Bronchial epithelial cell (primary cell): ENCODE data around the gene SRRD. TPM values are rescaled to one million over a fixed set of nuclear protein-coding genes. Genes with fewer than 3 reads are reported as not detected.

Experiments
- DNase-seq: peaks from one replicate; pipeline ENCODE4 v3.0.0-alpha.2; 2010; ENCODE audit warnings: low read depth
- FAIRE-seq: peaks from 2 replicates; lab custom pipeline; 2011; peaks lifted over from hg19 to GRCh38; lab: Jason Lieb, UNC
- H3K27me3 ChIP-seq: 2 replicates; pipeline ENCODE4 v1.5.1; 2011; ENCODE audit warnings: low read length; ENCODE audit not compliant: control insufficient read depth, insufficient read depth
- H3K36me3 ChIP-seq: 2 replicates; pipeline ENCODE4 v1.5.1; 2011; ENCODE audit warnings: low read length; ENCODE audit not compliant: control insufficient read depth, insufficient read depth
- H3K4me3 ChIP-seq: 2 replicates; pipeline ENCODE4 v1.5.1; 2011; ENCODE audit warnings: mild to moderate bottlenecking, low read depth, low read length, control low read depth
- CTCF ChIP-seq: IDR thresholded peaks from 2 replicates; pipeline ENCODE4 v1.5.1; 2011; ENCODE audit warnings: mild to moderate bottlenecking, moderate library complexity, low read length, control low read depth, inconsistent platforms; ENCODE audit not compliant: insufficient read depth, severe bottlenecking
- total RNA-seq: library from RNA; depleted of rRNA; stranded (reverse); fragments of >200 nt; gene quantifications from 2 replicates; pipeline ENCODE4 v1.2.1, GENCODE V29; 2014

Gene SRRD
- total RNA-seq, 1 donor from 2014 or later = 26.6 TPM

DNA sequence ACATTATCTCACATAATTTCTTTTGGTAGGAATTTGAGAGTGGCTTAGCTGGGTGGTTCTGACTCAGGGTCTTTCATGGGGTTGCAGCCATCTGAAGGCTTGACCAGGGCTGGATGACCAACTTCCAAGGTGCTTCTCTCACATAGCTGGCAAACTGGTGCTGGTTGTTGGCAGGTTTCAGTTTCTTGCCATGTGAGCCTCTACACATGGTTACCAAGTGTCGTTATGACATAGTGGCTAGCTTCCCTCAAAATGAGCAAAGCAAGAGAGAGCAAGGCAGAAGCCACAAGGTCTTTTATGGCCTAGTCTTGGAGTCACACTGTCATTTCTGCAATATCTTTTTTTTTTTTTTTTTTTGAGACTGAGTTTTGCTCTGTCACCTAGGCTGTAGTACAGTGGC lies 32.8 kb downstream of the SRRD start:
- no peak for TF ChIP-seq CTCF
- DNase-seq (no peak), FAIRE-seq (no peak)
- H3K36me3 ChIP-seq = no peaks in the 10 kb centered on the region
- H3K4me3 ChIP-seq = no peak overlapping the region
- no peaks in the 10 kb centered on the region for H3K27me3 ChIP-seq

GRCh38 chr22:26517429-26517828 lies 33.8 kb downstream of the SRRD start:
- no peak for TF ChIP-seq CTCF
- no peak for FAIRE-seq
- Histone ChIP-seq H3K36me3 (no peaks in the 10 kb centered on the region), H3K4me3 (no peak overlapping the region), H3K27me3 (no peaks in the 10 kb centered on the region)
- DNase-seq = no peak

DNA sequence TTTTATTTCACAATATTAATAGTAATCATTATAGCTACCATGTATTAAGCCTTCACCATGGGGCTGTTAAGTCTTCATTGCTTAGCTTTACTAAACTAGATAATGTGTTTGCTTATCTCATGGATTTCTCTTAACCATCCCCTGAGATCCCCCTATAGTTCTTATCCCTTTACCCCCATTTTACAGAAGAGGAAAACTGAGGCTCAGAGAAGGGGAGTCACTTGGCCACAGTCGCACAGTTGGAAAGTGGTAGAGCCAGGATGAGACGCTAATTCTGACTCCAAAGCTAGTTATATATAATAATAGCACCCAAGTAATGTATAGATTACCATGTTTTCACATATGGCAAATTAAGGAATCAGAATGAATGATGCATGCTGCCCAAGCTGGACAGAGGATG lies 38.3 kb downstream of the SRRD start:
- Histone ChIP-seq H3K4me3 (no peak overlapping the region), H3K36me3 (peaks cover 3% of the 10 kb centered on the region), H3K27me3 (no peaks in the 10 kb centered on the region)
- no peak for TF ChIP-seq CTCF
- FAIRE-seq (no peak), DNase-seq (no peak)

GRCh38 chr22:26522592-26522991 lies 38.9 kb downstream of the SRRD start:
- DNase-seq (no peak), FAIRE-seq (no peak)
- no peaks in the 10 kb centered on the region for H3K27me3 ChIP-seq
- no peak for TF ChIP-seq CTCF
- no peak overlapping the region for H3K4me3 ChIP-seq
- H3K36me3 ChIP-seq = peaks cover 4% of the 10 kb centered on the region

DNA sequence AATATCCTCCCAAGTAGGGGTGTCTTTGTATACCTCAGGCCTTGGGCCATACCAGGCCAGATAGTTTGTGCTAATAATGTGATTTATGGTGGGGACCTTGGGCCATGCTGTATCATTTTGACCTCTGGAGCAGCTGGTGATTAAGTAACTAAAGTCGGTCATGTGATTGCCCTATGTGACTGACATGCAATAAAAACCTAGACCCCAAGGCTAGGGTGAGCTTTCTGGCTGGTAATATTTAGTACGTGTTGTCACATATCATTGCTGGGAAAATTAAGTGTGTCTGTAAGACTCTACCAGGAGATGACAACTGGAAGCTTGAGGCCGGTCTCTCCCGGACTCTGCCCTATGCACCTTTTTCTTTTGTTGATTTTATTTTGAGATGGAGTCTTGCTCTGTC lies 41.2 kb downstream of the SRRD start:
- no peaks in the 10 kb centered on the region for H3K27me3 ChIP-seq
- DNase-seq (no peak), FAIRE-seq (no peak)
- peaks cover 7% of the 10 kb centered on the region for H3K36me3 ChIP-seq
- no peak for TF ChIP-seq CTCF
- no peak overlapping the region for H3K4me3 ChIP-seq

DNA sequence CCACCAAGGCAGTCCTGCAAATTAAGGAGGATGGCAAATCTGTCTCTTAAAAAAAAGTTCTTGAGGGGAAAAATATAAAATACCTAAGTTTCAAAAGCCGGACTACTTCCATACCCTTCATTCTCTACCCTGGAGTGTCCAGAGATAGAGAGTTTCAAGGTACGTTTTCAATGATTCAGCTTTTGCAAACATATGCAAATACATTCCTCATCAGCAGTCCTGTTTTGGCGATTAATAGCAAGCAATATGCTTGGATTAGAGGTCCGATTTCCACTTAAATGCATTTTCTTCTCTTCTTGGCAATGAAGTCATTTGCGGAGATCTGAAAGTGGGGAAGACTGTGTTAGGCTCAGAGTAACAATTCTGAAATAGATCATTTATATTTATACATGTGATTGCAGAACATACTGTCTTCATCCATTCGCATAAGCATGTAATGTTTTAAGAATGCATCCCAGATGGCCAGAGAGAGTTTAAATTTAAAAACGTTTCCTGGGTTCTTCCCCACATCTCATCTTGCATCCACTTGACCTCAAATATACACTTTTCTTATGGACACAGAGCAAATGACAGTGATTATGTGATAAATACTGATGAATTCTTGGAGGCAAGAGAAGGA lies 42.4 kb downstream of the SRRD start:
- Histone ChIP-seq H3K4me3 (no peak overlapping the region), H3K36me3 (peaks cover 7% of the 10 kb centered on the region), H3K27me3 (no peaks in the 10 kb centered on the region)
- TF ChIP-seq CTCF = no peak
- FAIRE-seq (no peak), DNase-seq (no peak)
